Suppressor macrophage (primary cell): ENCODE results near the gene ABT1.
A peak's percentile ranks its signal among the peaks of the same experiment; 100 is the strongest.

Experiments used
- DNase-seq, 4 experiments: peaks; one replicate each; pipeline ENCODE4 v3.0.0-alpha.2; 2020 to 2022

Gene ABT1

DNA sequence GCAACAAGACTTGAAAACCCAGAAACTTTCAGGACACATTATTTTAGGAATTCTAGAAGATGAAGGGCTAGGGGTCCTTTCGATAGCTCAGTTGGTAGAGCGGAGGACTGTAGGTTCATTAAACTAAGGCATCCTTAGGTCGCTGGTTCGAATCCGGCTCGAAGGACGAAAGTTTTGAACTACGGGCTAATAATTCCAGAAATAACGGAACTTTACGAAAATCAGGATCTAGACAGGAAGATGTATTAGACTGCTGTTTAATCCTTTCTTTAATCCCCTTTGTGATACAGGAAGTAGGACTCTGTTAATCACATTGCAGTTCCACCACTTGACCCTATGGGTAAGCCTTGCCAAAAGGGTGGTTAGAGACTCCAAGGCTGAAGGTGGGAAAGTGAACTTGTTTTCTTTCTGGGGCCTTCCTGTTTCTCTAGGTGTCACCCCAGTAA lies 21.2 kb upstream of the ABT1 start:
- DNase-seq: no peak

DNA sequence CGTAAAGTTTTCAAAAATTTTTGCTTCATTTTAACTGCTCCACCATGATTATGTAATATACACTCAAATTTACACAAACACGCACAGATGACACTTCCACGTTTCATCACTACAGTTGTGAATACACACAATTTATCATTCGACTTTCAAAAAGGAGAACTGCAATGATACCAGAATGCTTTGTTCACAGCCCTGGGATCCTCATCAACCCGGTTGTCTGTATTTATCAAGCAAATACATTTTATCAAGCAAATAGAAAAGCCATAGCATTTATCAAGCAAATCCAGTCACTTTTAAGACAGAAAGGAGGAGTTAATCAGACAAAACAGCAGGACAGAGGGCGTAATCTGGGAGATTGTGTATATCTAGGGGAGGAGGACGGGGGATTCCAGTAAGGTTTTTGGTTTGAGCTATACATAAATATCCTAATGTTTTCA lies 20.3 kb upstream of the ABT1 start:
- DNase-seq: peak; percentile 30 to 60 (median 48)

DNA sequence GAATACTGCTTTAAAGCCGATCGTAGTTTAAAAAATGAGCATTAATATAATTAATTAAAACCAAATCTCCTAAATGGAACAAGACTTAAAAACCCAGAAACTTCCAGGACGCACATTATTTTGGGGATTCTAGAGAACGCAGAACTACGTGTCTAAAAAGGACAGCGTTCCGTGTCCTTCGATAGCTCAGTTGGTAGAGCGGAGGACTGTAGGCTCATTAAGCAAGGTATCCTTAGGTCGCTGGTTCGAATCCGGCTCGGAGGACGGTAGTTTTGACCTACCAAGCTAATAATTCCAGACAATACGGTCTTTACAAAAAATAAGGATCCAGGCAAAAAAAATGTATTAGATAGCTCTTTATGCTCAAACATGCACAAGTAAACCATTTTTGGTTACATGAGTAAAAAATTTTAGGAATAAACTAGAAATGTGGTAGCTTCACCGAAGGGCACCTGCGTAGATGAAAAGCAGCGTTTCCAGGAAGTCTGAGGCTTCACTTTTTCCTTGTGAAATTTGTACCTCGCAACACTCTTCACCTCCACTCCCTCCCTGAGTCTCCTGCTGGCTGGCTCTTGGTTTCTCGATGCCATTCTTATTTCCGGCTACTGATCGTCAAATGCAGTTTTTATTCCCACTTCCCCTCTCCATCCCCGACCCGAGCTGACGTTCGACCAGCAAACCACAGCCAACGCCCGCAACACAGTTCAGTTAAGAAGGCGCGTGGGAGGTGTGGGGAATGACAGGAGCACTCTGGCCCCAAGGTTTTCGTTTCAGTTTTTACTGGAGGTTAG lies 19.6 kb upstream of the ABT1 start:
- peak; percentile 70 to 88 (median 82) for DNase-seq

DNA sequence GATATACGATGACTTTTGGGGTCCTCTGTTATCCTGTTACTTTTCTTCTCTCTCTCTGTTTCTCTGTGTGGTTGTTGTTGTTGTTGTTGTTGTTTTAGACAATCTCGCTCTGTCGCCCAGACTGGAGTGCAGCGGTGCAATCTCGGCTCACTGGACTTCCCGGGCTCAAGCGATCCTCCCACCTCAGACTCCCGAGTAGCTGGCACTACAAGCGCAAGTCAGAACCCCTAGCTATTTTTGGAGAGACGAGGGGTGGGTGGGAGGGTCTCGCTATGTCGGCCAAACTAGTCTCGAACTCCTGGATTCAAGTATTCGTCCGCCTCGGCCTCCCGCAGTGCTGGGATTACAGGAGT lies 19.1 kb upstream of the ABT1 start:
- DNase-seq: no peak

DNA sequence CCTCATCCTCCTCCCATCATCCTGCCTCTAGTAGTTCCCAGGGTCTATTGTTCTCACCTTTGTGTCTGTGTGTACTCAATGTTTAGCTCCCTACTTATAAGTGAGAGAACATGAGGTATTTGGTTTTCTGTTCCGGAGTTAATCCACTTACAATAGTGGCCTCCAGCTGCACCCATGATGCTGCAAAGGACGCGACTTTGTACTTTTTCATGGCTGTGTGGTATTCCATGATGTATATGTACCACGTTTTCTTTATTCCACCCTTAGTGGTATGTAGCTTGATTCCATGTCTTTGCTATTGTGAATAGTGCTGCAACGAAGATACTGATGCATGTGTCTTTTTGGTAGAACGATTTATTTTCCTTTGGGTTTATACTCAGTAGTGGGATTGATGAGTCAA lies 18.5 kb upstream of the ABT1 start:
- DNase-seq: no peak

DNA sequence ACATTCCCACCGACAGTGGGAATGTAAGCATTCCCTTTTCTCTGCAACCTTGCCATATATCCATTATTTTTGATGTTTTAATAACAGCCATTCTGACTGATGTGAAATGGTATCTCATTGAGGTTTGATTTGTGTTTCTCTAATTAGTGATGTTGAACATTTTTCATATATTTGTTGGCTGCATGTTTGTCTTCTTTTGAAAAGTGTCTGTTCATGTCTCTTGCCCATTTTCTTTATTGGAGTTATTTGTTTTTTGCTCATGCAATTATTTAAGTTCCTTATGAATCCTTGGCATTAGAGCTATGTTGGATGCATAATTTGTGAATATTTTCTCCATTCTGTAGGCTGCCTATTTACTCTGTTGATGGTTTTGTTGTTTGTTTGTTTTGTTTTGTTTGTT lies 18.0 kb upstream of the ABT1 start:
- no peak for DNase-seq

DNA sequence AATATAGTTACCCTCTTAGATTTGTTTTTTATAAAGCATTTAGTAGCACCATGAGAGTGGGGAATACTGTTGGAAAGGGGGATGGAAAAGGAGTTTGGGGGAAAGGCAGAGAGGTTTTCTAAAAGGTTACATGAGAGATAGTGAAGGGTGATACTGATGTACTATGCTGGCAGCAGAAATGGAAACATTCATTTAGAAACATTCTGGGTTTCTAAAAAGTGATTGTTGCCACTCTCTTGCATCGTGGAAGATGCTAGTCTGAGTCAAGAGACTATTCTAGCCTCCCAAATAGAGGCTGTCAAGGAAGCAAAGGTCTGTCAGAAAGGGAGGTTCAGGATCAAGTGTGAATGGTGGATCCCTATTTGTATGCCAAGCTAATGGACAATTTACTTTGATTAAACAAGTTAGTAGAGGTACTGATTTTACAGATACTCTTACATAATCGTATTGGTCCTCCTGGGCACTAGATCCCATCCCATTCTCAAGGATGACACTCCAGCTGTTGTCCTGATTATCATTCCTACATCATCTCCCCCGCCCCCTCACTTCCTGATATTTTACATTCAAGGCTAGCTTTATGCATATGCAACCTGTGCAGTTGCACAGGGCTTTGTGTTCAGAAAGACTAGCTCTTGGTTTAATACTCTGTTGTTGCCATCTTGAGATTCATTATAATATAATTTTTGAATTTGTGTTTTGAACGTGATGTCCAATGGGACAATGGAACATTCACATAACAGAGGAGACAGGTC lies 15.4 kb upstream of the ABT1 start:
- no peak for DNase-seq

DNA sequence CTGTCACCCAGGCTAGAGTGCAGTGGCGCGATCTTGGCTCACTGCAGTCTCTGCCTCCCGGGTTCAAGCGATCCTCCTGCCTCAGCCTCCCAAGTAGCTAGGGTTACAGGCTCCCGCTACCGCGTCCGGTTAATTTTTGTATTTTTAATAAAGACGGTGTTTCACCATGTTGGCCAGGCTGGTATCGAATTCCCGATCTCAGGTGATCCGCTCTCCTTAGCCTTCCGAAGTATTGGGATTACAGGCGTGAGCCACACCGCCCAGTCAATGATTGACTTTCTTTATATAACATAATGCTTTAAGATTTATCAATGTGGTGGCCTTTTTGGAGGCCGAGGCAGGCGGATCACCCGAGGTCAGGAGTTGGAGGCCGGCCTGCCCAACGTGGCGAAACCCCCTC lies 7.8 kb upstream of the ABT1 start:
- no peak for DNase-seq

DNA sequence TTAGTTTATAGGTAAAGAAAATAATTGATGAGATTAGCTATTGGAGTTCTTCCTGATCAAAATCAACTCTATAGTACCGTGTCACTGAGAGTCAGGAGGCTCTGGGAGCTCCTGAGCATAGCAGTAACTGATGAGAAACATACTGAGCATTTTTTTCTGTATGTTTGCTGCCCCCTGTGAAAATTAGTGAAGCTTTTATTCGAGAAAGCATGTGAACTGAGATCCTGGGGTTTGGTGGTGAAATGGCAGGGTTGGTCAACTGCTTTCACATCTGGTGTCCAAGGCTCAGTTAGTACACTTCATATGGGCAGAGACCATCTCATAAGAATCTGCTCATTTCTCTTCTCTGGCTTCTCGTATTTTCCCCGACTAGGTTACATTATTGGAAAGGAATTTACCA lies 4.1 kb upstream of the ABT1 start:
- DNase-seq: no peak

DNA sequence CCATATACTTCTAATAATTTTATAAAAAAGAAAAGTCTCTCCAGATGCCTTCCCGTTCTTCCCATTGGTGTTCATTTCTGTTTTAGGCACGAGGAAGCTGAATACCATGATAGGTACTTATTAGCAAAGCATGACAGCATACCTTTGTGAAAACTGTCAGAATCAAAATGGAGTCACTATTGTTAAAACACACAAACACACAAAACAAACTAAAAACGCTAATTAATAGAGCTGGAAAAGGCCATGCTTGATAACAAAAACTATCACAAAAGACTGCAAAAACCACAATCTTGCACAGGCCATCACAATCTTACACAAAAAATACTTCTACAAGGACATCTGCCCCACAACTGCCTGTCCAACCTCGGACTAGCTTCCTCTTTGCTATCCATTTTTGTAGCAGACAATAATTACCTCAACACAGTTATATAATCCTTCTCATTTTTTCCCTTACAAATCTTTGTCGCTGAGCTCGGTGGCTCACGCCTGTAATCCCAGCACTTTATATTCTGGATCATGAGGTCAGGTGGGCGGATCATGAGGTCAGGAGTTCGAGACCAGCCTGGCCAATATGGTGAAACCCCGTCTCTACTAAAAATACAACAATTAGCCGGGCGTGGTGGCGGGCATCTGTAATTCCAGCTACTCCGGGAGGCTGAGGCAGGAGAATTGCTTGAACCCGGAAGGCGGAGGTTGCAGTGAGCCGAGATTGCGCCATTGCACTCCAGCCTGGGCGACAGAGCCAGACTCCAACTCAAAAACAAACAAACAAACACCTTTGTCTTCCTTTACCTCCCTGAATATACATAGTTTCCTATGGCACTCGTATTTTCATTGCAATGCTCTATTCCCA lies 3.2 kb upstream of the ABT1 start:
- DNase-seq: no peak

DNA sequence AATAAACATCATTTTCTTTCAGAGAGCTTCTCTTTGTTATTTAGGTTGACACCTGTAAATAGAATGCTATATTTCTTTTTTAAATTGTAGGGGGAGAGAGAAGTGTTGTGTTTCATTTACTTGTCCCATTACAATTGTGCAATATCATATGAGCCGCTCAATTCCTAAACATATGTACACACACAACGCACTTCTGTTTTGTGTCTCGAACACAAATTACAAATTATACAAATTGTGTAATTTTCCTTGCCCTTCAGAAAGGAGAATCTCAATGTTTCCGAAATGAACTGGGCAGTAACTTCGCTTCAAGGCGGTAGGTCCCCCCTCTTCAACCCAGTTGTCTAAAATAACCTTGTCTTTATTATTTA lies 2.6 kb upstream of the ABT1 start:
- no peak for DNase-seq

DNA sequence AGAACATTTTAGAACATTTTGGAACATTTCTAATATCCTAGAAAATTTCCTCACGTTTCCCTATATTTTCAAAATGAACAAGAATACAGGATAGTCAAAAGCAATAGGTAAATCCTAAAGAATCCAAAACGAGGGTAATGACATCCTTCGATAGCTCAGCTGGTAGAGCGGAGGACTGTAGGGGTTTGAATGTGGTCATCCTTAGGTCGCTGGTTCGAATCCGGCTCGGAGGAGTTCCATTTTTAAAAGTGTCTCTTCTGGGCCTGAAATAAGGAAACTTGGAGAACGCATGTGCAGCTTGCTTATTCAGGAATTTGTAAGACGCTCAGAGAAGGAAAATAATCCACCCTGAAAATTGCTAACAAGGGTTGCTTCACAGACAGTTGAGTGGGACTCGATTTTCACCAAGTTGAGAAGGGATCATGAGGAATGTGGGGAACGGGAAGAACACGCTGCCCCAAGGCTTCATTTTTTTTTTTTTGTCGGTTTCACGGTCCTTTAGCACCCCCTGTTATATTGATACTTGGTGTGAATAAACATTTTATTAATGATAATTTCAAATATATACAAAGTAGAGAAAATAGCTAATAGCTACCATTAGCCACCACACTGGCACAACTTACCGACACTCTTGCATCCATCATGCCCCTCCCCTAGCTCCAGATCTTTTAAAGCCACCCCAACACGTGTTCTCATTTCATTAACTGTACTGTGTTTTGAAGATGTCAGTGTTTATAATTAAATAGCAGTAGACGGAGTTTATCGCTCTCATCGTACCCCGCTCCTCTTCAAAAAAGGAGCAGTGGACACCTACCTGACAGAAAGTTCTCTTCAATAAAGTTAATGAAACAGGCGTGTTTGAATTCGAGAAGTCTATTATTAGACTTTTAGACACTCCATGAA lies 1.8 kb upstream of the ABT1 start:
- DNase-seq: peak; percentile 31 to 43 (median 38)

DNA sequence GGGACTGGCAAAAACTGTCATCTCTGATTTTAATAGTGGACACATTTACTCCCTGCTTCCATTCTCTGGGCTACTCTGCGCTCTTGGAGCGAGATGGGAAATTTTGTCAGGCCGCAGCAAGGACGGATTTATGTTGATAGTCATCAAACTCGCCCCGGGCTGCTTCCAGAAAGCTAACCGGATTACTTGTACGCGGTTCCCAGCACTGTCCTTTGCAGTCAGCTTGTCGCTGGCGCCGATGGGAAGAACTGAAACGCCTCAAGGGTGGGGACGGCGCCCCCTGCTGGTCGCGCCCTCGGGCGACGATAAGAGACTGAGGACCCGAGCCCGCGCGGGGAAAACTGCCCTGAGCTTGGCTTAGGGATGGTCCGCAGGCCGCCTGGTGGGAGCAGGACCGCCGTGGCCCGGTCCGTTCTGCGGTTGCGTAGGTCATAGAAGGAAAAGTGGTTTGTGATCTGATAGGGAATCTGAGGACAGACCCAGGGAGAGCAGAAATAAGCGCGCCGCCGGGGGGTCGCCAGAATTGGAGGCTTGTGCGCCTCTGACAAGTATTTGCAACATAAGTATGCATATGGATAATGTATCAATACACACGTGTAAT lies 984 bp upstream of the ABT1 start:
- peak; percentile 91 to 97 (median 96) for DNase-seq

DNA sequence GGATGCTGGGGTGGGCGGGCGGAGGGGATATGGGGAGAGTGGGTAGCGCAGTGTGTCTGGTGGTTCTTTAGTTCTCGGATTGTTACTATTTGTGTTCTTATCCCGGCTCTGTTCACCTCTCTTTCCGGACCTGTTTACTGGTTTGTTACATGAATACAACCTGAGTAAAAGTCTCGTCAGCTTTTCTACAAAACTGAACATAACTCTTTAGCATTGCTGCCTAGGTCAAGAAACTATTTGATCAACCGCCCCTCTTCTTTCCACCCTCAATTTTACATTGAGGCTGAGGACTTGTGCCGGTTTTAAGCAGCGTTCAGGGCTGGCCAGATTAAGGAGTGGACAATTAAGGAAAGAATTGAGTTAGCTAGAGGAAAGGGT lies 625 bp downstream of the ABT1 start:
- no peak for DNase-seq

DNA sequence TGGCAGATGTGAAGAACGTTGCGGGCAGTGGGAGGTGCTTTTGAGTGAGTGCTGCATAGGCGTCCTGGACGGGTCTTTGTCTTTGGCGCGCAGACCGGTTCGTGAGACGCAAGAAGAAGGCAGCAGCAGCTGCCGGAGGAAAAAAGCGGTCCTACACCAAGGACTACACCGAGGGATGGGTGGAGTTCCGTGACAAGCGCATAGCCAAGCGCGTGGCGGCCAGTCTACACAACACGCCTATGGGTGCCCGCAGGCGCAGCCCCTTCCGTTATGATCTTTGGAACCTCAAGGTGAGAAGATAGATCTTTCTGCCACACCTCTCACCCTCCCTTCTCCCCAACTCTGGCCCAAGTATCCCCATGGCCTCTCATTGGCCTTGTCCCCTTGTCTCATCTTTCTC lies 1.1 kb downstream of the ABT1 start:
- DNase-seq: no peak

DNA sequence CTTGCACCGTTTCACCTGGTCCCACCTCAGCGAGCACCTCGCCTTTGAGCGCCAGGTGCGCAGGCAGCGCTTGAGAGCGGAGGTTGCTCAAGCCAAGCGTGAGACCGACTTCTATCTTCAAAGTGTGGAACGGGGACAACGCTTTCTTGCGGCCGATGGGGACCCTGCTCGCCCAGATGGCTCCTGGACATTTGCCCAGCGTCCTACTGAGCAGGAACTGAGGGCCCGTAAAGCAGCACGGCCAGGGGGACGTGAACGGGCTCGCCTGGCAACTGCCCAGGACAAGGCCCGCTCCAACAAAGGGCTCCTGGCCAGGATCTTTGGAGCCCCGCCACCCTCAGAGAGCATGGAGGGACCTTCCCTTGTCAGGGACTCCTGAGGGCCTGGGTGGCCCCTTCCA lies 1.5 kb downstream of the ABT1 start:
- no peak for DNase-seq

DNA sequence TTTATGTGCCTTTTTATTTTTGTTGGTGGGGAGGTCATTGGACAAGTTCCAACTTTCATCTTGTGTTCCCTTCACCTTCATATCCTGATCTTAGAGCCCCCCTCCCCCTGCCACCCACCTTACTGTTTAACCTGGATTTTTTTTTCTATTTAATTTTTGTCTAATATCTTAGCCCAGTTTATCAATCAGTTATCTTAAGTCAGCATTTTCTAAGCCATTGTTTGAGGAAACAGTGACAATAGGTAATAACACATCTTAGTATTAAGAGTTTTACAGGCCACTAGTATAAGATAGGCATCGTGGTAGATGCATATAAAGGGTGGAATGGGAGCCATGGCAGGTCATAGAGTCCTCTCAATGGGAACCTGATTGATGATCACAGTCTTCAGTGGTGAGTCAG lies 2.4 kb downstream of the ABT1 start:
- DNase-seq: no peak

DNA sequence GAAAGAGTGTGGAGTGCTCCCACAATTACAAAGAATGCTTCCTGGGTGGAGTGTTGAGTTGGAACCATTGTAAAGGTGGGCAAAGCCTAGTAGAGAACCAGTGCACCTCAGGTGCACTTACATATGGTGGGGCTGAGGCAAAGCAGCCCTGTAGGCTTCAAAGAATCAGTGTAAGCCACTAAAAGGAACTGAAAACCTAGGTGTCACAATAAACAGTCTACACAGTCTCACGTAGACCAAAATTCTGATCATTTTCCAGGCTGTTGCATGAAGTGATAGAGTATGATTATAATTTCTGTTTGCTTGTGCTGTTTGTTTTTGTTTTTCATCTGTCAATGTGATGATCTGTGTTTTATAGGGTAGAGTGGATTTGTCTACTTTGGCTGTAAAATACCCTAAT lies 2.8 kb downstream of the ABT1 start:
- no peak for DNase-seq

DNA sequence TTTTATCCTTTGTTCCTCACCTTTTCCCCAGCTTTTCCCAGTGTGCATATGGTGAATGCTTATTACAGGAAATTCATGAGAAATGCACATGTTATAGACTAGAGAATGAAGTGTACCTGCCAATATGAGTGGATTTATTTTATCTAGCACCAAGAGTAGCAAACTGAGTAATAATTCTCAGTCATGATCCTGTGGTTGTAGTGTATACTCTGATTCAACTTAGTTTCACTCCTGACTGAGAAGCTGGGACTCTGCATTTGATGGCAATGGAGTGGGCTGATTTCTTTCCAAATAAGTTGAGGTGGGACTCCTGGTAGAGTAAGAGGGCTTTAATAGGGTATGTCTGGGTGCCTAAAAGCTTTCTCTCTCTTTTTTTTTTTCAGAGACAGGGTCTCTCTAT lies 4.0 kb downstream of the ABT1 start:
- no peak for DNase-seq

DNA sequence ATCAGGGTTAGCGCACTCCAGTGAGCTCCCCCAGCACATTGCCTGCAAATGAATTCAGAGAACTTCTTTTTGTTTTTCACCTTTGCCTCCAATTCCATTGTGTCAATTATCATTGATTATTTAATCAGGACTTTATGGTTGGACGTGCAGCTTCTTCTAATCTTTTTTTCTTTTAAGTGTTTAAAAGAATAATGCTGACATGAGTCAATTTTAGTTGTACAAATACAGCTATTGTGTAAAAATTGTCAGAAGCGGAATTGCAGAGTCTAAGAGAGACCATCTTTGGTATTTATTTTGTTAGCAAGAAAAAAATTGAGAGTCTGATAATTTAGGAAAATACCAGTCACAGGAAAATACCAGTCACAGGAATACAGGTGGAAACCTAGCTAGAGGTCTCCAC lies 5.5 kb downstream of the ABT1 start:
- DNase-seq: no peak

DNA sequence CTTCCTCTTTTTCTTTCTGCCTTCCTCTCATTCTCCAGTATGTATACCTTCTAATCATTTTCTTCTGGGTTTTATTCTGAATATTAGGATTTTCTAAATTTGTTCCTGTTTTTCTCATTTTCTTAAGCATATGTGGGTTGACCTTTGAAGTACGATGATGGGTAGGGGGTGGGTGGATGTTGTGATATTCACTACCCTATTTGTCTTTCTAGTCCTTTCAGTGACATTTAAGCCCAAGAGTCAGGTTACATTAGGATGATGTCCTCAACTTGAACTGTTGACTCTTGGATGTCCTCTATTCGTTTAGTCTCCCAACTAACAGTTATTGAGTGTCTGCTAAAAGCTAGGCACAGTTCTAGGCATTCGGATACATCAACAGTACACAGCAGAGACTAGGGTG lies 7.3 kb downstream of the ABT1 start:
- DNase-seq: peak; percentile 26 to 67 (median 37)

DNA sequence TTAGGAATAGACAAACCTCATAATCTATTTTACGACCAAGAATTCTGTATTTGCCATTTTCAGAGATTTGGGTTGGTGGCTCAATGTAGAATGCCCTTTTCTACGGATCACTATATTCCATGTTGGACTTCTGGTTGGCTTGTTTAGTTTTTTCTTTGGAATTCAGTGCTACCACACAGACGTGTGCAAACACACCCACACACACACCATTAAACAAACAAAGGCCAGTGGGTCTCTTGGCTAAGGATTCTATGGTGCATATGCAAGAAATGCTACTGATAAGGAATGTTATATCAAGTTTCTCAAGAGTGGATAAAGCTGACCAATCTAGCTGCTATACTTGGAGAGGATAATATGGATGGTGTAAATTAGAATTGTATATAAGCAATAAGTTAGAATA lies 8.0 kb downstream of the ABT1 start:
- DNase-seq: no peak
